ENCODE data around the gene PIK3C2A. TPM values are rescaled to one million over a fixed set of nuclear protein-coding genes. Genes with fewer than 3 reads are reported as not detected.

The PIK3C2A gene
- total and polyA plus RNA-seq, 10 of the 15 experiments (the other 5 are each of a cell fraction or from before 2014, with no cell fraction given), result 1.6 to 20.6 (median 9.1) TPM

DNA sequence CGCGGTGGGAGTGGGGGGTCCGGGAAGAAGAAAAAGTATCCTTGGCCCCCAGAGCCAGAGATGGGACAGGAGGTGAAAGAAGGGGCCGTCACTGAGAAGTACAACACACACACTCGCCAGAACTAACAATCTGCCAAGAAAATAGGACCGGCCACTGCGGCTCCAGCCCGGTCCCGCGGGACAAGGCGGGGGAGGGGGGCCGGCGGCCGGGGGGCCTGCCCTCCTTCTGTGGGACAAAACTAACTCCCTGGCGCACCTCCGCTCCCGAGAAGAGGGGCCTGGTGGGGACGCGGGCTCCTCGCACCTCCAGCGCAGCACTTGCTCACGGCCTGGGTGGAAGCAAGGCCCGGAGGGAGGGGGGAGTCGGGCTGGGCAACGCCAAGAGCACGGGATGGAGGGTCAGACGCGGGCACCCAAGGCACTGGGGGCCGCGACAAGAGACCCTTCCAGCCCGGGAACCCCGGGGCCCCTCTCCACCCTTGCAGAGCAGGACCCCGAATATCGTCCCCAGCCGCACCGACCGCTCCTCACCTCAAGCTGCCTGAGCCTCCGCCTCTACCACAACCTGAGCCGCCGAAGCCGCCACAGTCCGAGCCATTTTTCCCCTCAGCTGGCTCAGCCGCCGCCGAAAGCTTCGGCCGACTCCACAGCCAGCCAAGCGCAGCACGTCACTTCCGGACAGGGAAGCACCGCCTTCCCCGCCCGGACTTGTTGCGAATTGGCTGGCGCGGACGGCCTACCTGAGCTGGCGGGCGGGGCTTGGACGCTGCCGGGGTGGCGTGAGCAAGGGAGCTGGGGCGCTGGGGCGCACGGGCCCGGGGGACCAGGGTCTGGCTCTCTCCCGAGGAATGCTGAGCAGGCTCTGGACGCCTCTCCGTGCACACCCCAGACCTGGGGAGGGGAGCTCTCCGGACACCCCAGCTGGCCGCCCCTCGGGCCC, at the start of gene PIK3C2A (continued):
- peak; percentile 66 to 92; a peak in 3 of 4 replicates for TF ChIP-seq BHLHE40 (IDR thresholded peaks at IDR 0.05; ENCODE audit: borderline replicate concordance in 1 of 2, low read depth in 2 of 2, low read length in 1 of 2)
- TF ChIP-seq NFYB (IDR thresholded peaks at IDR 0.05; ENCODE audit: insufficient read depth, low read depth, low read length), result peak; percentile 58; the same call in 1 of the 2 replicates
- no peak for TF ChIP-seq NFXL1 (IDR thresholded peaks at IDR 0.05; ENCODE audit: borderline replicate concordance)
- TF ChIP-seq NRF1 (conservative IDR thresholded peaks at IDR 0.05; ENCODE audit: low read depth, low read length), result no peak
- peak; percentile 75; the same call in 1 of the 2 replicates for TF ChIP-seq TAF1 (IDR thresholded peaks at IDR 0.05; ENCODE audit: borderline replicate concordance, low read depth, low read length)
- peak; percentile 79 for TF ChIP-seq PAX5 (IDR thresholded peaks at IDR 0.05; ENCODE audit: borderline replicate concordance, low read depth, low read length)
- 0 out of 2 replicates have a peak, but pooled peaks have one; percentile 27 for TF ChIP-seq NR2F1 (conservative IDR thresholded peaks at IDR 0.05)
- 0 out of 2 replicates have a peak, but pooled peaks have one; percentile 20 for TF ChIP-seq ATF7 (IDR thresholded peaks at IDR 0.05; ENCODE audit: low read depth)
- no peak for TF ChIP-seq IRF5 (IDR thresholded peaks at IDR 0.05; ENCODE audit: borderline replicate concordance)

DNA sequence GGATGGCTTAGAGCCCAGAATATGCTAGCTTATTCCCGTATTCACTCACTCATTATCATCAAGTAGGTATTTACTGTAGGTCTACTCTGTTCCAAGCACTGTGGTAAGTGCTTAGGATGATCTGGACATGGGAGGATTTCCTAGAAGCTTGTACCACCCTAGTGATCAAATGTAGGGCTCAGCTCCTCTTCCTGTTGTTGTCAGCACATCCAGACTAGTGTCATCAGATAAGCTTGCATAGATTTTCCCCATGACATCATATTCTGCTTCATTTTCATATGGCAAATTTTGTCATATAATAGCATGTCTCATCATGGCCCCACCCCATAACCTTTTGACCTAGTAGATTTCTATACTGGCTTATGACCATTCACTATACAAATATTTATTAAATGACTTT, 49.4 kb upstream of the PIK3C2A start:
- BruUV-seq (replicated peaks), result no TSS peak
- Histone ChIP-seq H2AFZ (ENCODE audit: control insufficient read depth, low read depth, low read length) (no peak overlapping the region), H3K79me2 (ENCODE audit: control insufficient read depth, insufficient read depth, low read length) (no peaks in the 10 kb centered on the region), H3K4me3 (no peak overlapping the region), H4K20me1 (ENCODE audit: control insufficient read depth, insufficient read depth) (no peaks in the 10 kb centered on the region), H3K9me3 (replicated peaks; ENCODE audit: control insufficient read depth, insufficient read depth, low read length) (no peaks in the 10 kb centered on the region), H3K9ac (ENCODE audit: control insufficient read depth, insufficient read depth, low read length) (no peak overlapping the region), H3K27me3 (replicated peaks in 1 of 2; ENCODE audit: control insufficient read depth in 2 of 2, insufficient read depth in 2 of 2, low read length in 1 of 2) (no peaks in the 10 kb centered on the region; a peak in 1 of 4 replicates), H3K36me3 (ENCODE audit: control insufficient read depth in 2 of 2, insufficient read depth in 2 of 2, low read length in 1 of 2) (no peaks in the 10 kb centered on the region), H3K4me2 (ENCODE audit: control insufficient read depth, insufficient read depth) (no peak overlapping the region), H3K27ac (ENCODE audit: control insufficient read depth, insufficient read depth) (no peak overlapping the region), H3K4me1 (ENCODE audit: control insufficient read depth, insufficient read depth, low read length) (no peaks in the 10 kb centered on the region)
- in situ Hi-C loops (cut with MboI), result no loop called here
- WGBS (ENCODE audit: insufficient coverage, insufficient replicate concordance, low lambda C conversion rate, missing lambda C conversion rate), result 71% methylated on average over 1 of the region's 1 CpG
- SMC1A ChIA-PET (ENCODE audit: uncharacterized antibody, unreplicated experiment), result no interaction called here
- RAD21 ChIA-PET (ENCODE audit: unreplicated experiment), result no interaction called here
- FAIRE-seq (no peak), DNase-seq (ENCODE audit: low read depth, low spot score) (no peak), ATAC-seq (no peak)
- intact Hi-C loops (cut with micrococcal nuclease; ENCODE audit: unreplicated experiment), result no loop called here
- CTCF ChIA-PET, result interaction anchor here (0.6 to 1.2 kb wide), 2 partner anchors 97 to 127 kb away, joined by 3 to 4 read pairs; no protein-coding TSS in a partner anchor
- POLR2A ChIA-PET, result interaction anchor here (0.6 to 1.0 kb wide), 2 partner anchors 57 to 71 kb away, joined by 3 to 5 read pairs; no protein-coding TSS in a partner anchor
- TF ChIP-seq KAT2A (conservative IDR thresholded peaks at IDR 0.05; ENCODE audit: control insufficient read depth, low read depth, low read length), result no peak
- no peak for TF ChIP-seq ZNF274 (IDR thresholded peaks at IDR 0.05; ENCODE audit: insufficient read depth, insufficient read length)
- TF ChIP-seq MTA3 (IDR thresholded peaks at IDR 0.05; ENCODE audit: borderline replicate concordance, low read length), result no peak
- TF ChIP-seq CHD1 (IDR thresholded peaks at IDR 0.05; ENCODE audit: low read depth, low read length), result no peak
- no peak for TF ChIP-seq FOXM1 (IDR thresholded peaks at IDR 0.05; ENCODE audit: low read depth, low read length)
- no peak for TF ChIP-seq LARP7 (IDR thresholded peaks at IDR 0.05)
- TF ChIP-seq SRF (IDR thresholded peaks at IDR 0.05; ENCODE audit: low read depth in 2 of 2, low read length in 2 of 2), result no peak
- TF ChIP-seq CREM (IDR thresholded peaks at IDR 0.05; ENCODE audit: low read depth), result no peak
- no peak for TF ChIP-seq STAT1 (conservative IDR thresholded peaks at IDR 0.05)
- no peak for TF ChIP-seq PAX5 (IDR thresholded peaks at IDR 0.05; ENCODE audit: borderline replicate concordance, low read depth, low read length)
- TF ChIP-seq CBX3 (IDR thresholded peaks at IDR 0.05; ENCODE audit: borderline replicate concordance, low read depth), result no peak
- no peak for TF ChIP-seq ZBED1 (IDR thresholded peaks at IDR 0.05; ENCODE audit: borderline replicate concordance)
- TF ChIP-seq RFX5 (IDR thresholded peaks at IDR 0.05; ENCODE audit: low read depth, low read length), result no peak
- no peak for TF ChIP-seq SP1 (IDR thresholded peaks at IDR 0.05; ENCODE audit: low read depth, low read length)

All from GM12878 (cell line).